ENCODE data around the gene GARIN1A. TPM values are rescaled to one million over a fixed set of nuclear protein-coding genes. Genes with fewer than 3 reads are reported as not detected.

Gene GARIN1A
- total RNA-seq, 2 experiments from 2014 or later: 0.25 TPM; not detected in 1

DNA sequence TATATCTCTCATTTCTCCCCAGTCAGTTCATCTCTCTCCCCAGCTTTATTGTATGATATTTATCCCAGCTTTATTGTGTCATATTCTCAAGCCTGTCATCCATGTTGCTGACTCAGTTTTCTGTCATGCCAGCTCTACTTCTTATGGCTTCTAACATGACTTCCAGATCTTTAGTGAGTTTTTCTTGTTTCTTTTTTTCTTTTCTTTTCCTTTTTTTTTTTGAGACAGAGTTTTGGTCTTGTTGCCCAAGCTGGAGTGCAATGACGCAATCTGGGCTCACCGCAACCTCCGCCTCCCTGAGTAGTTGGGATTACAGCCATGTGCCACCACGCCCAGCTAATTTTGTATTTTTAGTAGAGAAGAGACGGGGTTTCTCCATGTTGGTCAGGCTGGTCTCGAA is 38.4 kb downstream of the GARIN1A start:
- ChIA-PET CTCF (interaction anchor here (0.8 to 1.4 kb wide), 3 partner anchors 37 to 44 kb away, joined by 3 to 4 read pairs (median 3); no protein-coding TSS in a partner anchor), POLR2A (no interaction called here)
- Mint-ChIP-seq H3K4me1 (ENCODE audit: low read depth) (peaks cover 2% of the 10 kb centered on the region), H3K9me3 (no peaks in the 10 kb centered on the region), H3K27me3 (peaks cover 3% of the 10 kb centered on the region), H3K4me3 (no peak overlapping the region), H3K36me3 (ENCODE audit: low read depth) (no peaks in the 10 kb centered on the region), H3K27ac (no peak overlapping the region)
- DNase-seq (no peak), ATAC-seq (no peak)
- intact Hi-C loops (cut with micrococcal nuclease): no loop called here
- TF ChIP-seq, protein P1, sequence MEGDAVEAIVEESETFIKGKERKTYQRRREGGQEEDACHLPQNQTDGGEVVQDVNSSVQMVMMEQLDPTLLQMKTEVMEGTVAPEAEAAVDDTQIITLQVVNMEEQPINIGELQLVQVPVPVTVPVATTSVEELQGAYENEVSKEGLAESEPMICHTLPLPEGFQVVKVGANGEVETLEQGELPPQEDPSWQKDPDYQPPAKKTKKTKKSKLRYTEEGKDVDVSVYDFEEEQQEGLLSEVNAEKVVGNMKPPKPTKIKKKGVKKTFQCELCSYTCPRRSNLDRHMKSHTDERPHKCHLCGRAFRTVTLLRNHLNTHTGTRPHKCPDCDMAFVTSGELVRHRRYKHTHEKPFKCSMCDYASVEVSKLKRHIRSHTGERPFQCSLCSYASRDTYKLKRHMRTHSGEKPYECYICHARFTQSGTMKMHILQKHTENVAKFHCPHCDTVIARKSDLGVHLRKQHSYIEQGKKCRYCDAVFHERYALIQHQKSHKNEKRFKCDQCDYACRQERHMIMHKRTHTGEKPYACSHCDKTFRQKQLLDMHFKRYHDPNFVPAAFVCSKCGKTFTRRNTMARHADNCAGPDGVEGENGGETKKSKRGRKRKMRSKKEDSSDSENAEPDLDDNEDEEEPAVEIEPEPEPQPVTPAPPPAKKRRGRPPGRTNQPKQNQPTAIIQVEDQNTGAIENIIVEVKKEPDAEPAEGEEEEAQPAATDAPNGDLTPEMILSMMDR (IDR thresholded peaks at IDR 0.05): no peak

DNA sequence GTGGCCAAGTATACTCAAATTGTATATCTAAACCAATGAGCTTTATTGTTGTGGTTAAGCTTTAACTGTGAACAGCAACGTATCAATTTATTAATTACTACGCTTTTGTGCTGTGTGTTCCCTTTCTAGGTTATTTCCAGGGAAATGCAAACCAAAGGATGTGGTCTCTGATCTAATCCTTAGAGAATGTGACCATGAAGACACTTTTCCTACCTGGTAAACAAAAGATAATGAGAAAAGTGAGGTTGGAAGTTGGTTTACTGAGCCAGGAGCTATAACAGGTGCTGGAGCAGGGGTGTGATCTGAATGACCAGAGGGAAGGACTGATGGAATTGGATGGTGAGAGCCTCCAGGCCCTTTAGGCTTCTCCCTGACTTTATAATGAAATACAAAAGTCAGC is 41.7 kb downstream of the GARIN1A start:
- Mint-ChIP-seq H3K9me3 (no peaks in the 10 kb centered on the region), H3K36me3 (ENCODE audit: low read depth) (no peaks in the 10 kb centered on the region), H3K4me3 (no peak overlapping the region), H3K27me3 (peaks cover 6% of the 10 kb centered on the region), H3K27ac (no peak overlapping the region), H3K4me1 (ENCODE audit: low read depth) (no peaks in the 10 kb centered on the region)
- ChIA-PET POLR2A (no interaction called here), CTCF (no interaction called here)
- DNase-seq: no peak
- TF ChIP-seq, protein P1 (IDR thresholded peaks at IDR 0.05): no peak
- no peak for ATAC-seq
- intact Hi-C loops (cut with micrococcal nuclease): no loop called here

DNA sequence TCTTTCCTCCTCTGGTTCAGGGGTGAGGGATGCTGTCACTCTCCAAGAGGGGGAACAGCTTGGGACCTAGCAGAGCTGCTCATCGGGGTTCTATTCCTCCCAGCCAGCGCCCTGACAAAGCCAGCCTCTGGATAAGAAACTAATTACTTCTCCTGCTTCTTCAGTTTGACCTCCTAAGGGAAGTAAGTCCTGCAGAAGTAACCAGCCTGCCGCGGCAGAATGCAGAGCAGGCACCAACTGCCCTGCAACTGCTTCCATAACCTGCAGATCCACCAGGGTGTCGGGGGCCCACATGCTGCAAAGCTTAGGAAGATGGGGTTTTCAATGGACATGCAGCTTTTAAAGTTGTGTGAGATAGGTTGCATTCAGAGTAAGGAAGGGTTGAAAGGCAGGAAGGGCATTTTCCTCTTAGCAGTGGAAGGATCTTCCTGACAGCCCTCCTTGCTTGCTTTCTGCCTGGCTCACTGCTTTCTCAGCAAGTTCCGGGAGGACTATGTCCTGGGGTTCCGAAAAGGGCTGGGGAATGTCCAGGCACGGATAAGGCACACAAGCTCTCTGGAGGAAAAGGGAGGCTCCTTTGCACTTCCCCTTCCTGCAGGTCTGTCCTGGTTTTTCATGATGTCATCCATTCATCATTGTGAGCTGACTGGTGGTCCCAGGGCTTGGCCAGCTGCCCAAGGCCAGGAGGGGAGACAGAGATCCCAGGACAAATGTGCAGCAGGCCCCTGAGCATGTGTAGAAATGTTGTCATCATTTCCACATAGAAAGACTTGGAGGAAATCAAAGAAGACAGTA is 42.8 kb downstream of the GARIN1A start:
- Mint-ChIP-seq H3K4me1 (ENCODE audit: low read depth) (no peaks in the 10 kb centered on the region), H3K27me3 (peaks cover 6% of the 10 kb centered on the region), H3K9me3 (no peaks in the 10 kb centered on the region), H3K4me3 (no peak overlapping the region), H3K27ac (no peak overlapping the region), H3K36me3 (ENCODE audit: low read depth) (no peaks in the 10 kb centered on the region)
- ChIA-PET POLR2A (no interaction called here), CTCF (no interaction called here)
- ATAC-seq (no peak), DNase-seq (no peak)
- intact Hi-C loops (cut with micrococcal nuclease): no loop called here
- TF ChIP-seq, protein P1 (IDR thresholded peaks at IDR 0.05): no peak

DNA sequence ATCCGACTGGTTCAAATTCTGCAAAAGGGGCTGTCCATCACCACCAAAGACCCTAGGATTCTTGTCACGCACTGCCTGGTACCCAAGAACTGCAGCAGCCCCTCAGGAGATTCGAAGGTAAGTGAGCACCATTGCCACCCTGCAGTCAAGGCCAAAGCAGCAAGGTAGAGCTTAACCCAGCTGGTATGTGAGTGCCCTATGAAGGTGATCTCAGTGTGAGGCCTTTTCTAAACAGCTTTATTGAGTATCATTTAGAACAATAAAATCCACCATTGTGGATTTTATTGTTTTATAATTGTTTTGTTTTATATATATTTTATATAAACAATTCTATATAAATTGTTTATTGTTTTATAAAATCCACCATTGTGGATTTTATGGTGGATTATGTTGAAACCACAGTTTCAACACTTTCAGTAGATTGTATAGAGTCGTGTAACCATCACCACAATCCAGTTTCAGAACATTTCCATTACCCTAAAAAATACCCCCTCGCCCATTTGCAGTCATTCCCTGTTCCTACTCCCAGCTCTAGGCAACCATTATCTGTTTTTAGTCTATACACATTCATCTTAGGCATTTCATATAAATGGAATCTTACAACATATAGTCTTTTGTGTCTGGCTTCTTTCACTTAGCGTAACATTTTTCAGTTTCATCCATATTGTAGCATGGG is 47.0 kb downstream of the GARIN1A start:
- intact Hi-C loops (cut with micrococcal nuclease): no loop called here
- no peak overlapping the region for H3K27ac Mint-ChIP-seq
- no peaks in the 10 kb centered on the region for H3K36me3 Mint-ChIP-seq (ENCODE audit: low read depth)
- H3K27me3 Mint-ChIP-seq: peaks cover 6% of the 10 kb centered on the region
- no peaks in the 10 kb centered on the region for H3K4me1 Mint-ChIP-seq (ENCODE audit: low read depth)
- DNase-seq (no peak), ATAC-seq (no peak)
- POLR2A ChIA-PET: interaction anchor here (0.6 kb wide), 1 partner anchor 16 kb away, joined by 3 read pairs; no protein-coding TSS in a partner anchor
- CTCF ChIA-PET: no interaction called here
- no peak overlapping the region for H3K4me3 Mint-ChIP-seq
- H3K9me3 Mint-ChIP-seq: no peaks in the 10 kb centered on the region
- TF ChIP-seq, protein P1 (IDR thresholded peaks at IDR 0.05): no peak

DNA sequence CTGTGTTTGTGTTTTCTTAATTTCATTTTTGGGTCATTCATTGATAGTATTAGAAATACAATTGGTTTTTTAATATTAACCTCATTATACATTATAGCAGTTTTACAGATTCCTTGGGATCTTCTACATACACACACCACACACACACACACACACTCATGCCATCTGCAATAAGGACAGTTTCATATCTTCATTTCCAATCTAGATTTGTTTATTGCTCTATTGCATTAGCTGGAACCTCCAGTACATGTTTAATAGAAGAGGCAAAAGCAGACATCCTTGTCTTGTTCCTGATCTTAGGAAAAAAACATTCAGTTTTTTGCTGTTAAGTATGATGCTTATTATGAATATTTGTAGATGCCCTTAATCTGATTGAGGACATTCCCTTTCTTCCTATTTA is 49.3 kb downstream of the GARIN1A start:
- DNase-seq (no peak), ATAC-seq (no peak)
- Mint-ChIP-seq H3K4me3 (no peak overlapping the region), H3K27me3 (peaks cover 3% of the 10 kb centered on the region), H3K9me3 (no peaks in the 10 kb centered on the region), H3K36me3 (ENCODE audit: low read depth) (no peaks in the 10 kb centered on the region), H3K27ac (no peak overlapping the region), H3K4me1 (ENCODE audit: low read depth) (no peaks in the 10 kb centered on the region)
- ChIA-PET POLR2A (no interaction called here), CTCF (no interaction called here)
- TF ChIP-seq, protein P1 (IDR thresholded peaks at IDR 0.05): no peak
- intact Hi-C loops (cut with micrococcal nuclease): no loop called here

Data from activated CD8-positive, alpha-beta T cell treated with anti-CD3 and anti-CD28 coated beads for 36 hours (primary cell).